ENCODE data around the gene WSCD1. TPM values are rescaled to one million over a fixed set of nuclear protein-coding genes. Genes with fewer than 3 reads are reported as not detected.

Gene WSCD1
- total and polyA plus RNA-seq, 2 experiments from 2014 or later, result 3.1 to 16.7 TPM

DNA sequence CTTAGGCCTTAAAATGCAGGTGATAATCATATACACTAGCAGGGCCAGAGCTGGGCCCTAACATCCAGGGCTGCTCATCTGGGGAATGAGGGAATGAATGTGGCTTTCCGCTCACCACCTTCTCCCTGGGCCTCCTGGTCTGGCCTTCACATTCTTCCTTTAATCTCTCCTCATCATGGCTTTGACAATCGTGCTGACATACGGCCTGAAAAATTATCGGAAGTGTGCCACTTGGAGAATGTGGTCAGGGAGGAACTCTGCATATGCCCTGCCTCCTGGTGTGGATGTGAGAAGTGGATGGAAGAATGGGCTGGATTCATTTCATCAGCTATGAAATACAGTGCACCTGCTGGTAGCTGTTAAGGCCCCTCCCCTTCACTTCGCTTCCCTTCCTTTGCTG is 2.4 kb downstream of the WSCD1 start:
- no peak for TF ChIP-seq CTCF (IDR thresholded peaks at IDR 0.05; ENCODE audit: low read depth, low read length)
- peaks cover 43% of the 10 kb centered on the region for H3K27me3 ChIP-seq
- no peak overlapping the region for H3K4me3 ChIP-seq

GRCh38 chr17:6073620-6074019 is 3.4 kb downstream of the WSCD1 start:
- Histone ChIP-seq H3K4me3 (no peak overlapping the region), H3K27ac (no peak overlapping the region), H3K4me1 (ENCODE audit: low read depth) (no peaks in the 10 kb centered on the region), H3K9me3 (ENCODE audit: low read depth) (no peaks in the 10 kb centered on the region), H3K27me3 (peaks cover 33% of the 10 kb centered on the region), H3K36me3 (no peaks in the 10 kb centered on the region)
- DNase-seq (ENCODE audit: low read depth in 1 of 2, low spot score in 1 of 2), result no peak
- no peak for TF ChIP-seq CTCF (IDR thresholded peaks at IDR 0.05; ENCODE audit: low read depth, low read length)

More for the DNA sequence above, 2.4 kb downstream of the WSCD1 start:
- Histone ChIP-seq H3K27ac (no peak overlapping the region), H3K4me1 (ENCODE audit: low read depth) (no peaks in the 10 kb centered on the region), H3K9me3 (ENCODE audit: low read depth) (no peaks in the 10 kb centered on the region), H3K36me3 (no peaks in the 10 kb centered on the region)
- no peak for DNase-seq (ENCODE audit: low read depth in 1 of 2, low spot score in 1 of 2)

- no peaks in the 10 kb centered on the region for H3K4me1 ChIP-seq (ENCODE audit: low read depth)
- no peak overlapping the region for H3K4me3 ChIP-seq
- H3K36me3 ChIP-seq, result no peaks in the 10 kb centered on the region
- peaks cover 27% of the 10 kb centered on the region for H3K27me3 ChIP-seq
- no peak for DNase-seq (ENCODE audit: low read depth in 1 of 2, low spot score in 1 of 2)
- H3K27ac ChIP-seq, result no peak overlapping the region
- no peak for TF ChIP-seq CTCF (IDR thresholded peaks at IDR 0.05; ENCODE audit: low read depth, low read length)
- H3K9me3 ChIP-seq (ENCODE audit: low read depth), result no peaks in the 10 kb centered on the region
Measured at GRCh38 chr17:6075050-6075449, 4.9 kb downstream of the WSCD1 start.

DNA sequence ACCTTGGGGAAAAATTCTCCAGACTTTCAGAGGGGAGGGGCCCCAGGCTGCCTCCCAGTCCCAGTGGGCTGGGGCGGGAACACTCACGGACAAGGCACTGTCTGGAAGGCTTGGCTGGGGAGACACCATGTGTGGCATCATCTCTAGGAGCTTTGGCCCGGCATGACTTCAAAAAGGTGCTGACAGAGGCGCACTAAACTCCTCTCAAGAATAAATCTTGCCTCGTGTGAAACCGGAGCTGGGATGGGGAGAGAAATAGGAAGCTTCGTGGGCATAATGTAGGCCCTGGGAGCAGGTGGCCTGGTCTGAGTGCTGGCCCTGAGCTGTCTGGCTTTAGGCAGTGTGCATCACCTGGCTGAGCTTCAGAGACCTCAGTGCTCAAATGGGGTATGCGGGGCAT is 5.7 kb downstream of the WSCD1 start:
- TF ChIP-seq CTCF (IDR thresholded peaks at IDR 0.05; ENCODE audit: low read depth, low read length), result no peak
- H3K27ac ChIP-seq, result no peak overlapping the region
- H3K36me3 ChIP-seq, result no peaks in the 10 kb centered on the region
- DNase-seq (ENCODE audit: low read depth in 1 of 2, low spot score in 1 of 2), result no peak
- peaks cover 27% of the 10 kb centered on the region for H3K27me3 ChIP-seq
- no peaks in the 10 kb centered on the region for H3K4me1 ChIP-seq (ENCODE audit: low read depth)
- no peaks in the 10 kb centered on the region for H3K9me3 ChIP-seq (ENCODE audit: low read depth)
- no peak overlapping the region for H3K4me3 ChIP-seq

- Histone ChIP-seq H3K27me3 (peaks cover 10% of the 10 kb centered on the region), H3K36me3 (no peaks in the 10 kb centered on the region), H3K4me1 (ENCODE audit: low read depth) (peaks cover 5% of the 10 kb centered on the region), H3K4me3 (no peak overlapping the region), H3K27ac (no peak overlapping the region), H3K9me3 (ENCODE audit: low read depth) (no peaks in the 10 kb centered on the region)
- DNase-seq (ENCODE audit: low read depth in 1 of 2, low spot score in 1 of 2), result no peak
- no peak for TF ChIP-seq CTCF (IDR thresholded peaks at IDR 0.05; ENCODE audit: low read depth, low read length)
Measured at GRCh38 chr17:6077752-6078151, 7.6 kb downstream of the WSCD1 start.

- Histone ChIP-seq H3K27ac (no peak overlapping the region), H3K36me3 (no peaks in the 10 kb centered on the region), H3K4me3 (no peak overlapping the region), H3K4me1 (ENCODE audit: low read depth) (peaks cover 6% of the 10 kb centered on the region), H3K9me3 (ENCODE audit: low read depth) (no peaks in the 10 kb centered on the region), H3K27me3 (peaks cover 4% of the 10 kb centered on the region)
- TF ChIP-seq CTCF (IDR thresholded peaks at IDR 0.05; ENCODE audit: low read depth, low read length), result no peak
- DNase-seq (ENCODE audit: low read depth in 1 of 2, low spot score in 1 of 2), result no peak
Measured at GRCh38 chr17:6078458-6078871, 8.3 kb downstream of the WSCD1 start.

Measured in cardiac muscle cell (in vitro differentiated cells and primary cell).